ENCODE data around the gene GANC.

GANC gene

DNA sequence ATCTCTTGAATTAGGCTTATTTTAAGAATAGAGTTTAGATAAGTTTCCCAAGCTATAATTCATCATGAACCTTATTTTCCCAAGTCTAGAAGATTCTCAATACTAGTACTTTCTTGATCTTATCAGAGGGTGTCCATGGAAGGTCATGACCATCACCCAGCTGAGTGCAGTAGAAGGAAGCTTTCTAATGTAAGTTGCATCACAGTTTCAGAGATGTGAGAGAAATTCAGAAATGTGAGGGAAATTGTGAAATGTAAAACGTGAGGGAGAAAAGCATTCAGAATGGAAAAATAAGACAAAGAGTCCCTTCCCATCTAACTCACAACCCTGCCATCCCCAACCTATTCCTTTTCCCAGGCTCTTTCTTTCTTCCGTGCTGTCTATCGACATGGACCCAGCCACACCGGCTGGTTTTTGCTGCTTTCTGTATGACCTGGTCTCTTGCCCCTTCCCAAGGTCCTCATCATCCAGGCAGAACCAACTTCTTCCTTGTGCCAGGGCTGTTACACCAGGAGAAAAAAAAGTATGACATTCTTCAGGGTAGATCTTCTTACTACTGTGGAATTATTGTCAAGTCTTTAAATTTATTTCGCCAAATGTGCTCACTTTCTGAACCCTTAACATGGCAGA, 93.0 kb downstream of the GANC start:
- peaks cover 1% of the 10 kb centered on the region for H3K36me3 Mint-ChIP-seq (ENCODE audit: low read depth)
- ATAC-seq, result no peak
- no peaks in the 10 kb centered on the region for H3K4me1 Mint-ChIP-seq
- no peak for DNase-seq
- no peak overlapping the region for H3K27ac Mint-ChIP-seq
- no peaks in the 10 kb centered on the region for H3K27me3 Mint-ChIP-seq
- no peaks in the 10 kb centered on the region for H3K9me3 Mint-ChIP-seq
- H3K4me3 Mint-ChIP-seq, result no peak overlapping the region

DNA sequence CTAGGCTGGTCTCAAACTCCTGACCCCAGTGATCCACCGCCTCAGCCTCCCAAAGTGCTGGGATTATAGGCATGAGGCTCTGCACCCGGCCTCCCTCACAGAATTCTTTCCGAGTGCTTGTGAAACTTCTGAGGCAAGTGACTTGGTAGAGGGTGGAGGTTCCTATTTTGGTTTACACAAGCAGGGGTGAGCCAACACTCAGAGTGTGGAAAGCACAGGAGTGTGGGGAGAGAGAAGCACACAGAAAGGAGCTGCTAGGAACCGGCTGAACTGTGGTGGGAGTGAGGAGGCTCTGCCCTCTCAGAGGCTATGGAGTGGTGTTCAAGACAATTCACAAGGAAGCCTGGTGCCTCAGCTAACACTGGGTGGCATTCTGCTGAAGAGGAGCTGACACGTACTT, 94.0 kb downstream of the GANC start:
- Mint-ChIP-seq H3K9me3 (no peaks in the 10 kb centered on the region), H3K4me3 (no peak overlapping the region), H3K27me3 (no peaks in the 10 kb centered on the region), H3K36me3 (ENCODE audit: low read depth) (peaks cover 1% of the 10 kb centered on the region), H3K4me1 (no peaks in the 10 kb centered on the region), H3K27ac (no peak overlapping the region)
- DNase-seq (no peak), ATAC-seq (no peak)

DNA sequence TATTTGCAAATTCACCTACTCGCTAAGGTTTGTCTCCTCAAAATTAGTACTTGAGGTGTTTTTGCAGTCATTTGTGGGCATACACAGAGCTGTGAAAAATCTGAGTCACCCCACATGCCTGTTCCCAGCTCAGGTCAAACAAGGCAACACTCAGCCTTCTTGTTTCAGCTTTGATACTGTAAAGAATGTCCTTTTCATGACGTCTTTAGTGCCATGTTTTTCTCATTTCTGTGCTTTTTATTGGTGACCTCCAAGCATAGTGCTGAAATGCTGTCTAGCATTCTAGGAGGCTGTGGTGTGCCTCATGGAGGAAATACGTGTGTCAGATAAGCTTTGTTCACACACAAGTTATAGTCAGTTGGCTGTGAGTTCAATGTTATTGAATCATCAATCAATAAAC, 95.1 kb downstream of the GANC start:
- H3K4me1 Mint-ChIP-seq, result no peaks in the 10 kb centered on the region
- H3K27me3 Mint-ChIP-seq, result no peaks in the 10 kb centered on the region
- DNase-seq (no peak), ATAC-seq (no peak)
- H3K9me3 Mint-ChIP-seq, result no peaks in the 10 kb centered on the region
- peaks cover 1% of the 10 kb centered on the region for H3K36me3 Mint-ChIP-seq (ENCODE audit: low read depth)
- H3K4me3 Mint-ChIP-seq, result no peak overlapping the region
- no peak overlapping the region for H3K27ac Mint-ChIP-seq

DNA sequence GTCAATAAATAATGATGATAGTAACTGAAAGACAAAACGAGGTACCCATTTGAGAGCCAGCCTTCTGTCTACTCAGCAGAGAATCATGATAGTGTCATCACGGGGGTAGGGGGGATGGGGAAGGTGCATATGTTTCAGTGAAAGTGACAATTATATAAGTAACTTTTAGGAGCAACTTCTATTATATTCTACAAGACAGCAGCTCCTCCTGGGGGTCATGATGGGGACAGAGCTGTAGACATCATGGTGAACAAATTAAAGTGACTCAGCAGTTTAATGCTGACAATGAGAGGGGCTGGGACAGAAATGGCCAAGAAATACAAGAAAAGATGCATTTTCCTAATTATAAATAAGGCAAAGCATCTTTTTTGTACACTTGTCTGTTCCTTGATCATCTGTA, 98.1 kb downstream of the GANC start:
- H3K4me1 Mint-ChIP-seq, result no peaks in the 10 kb centered on the region
- H3K27ac Mint-ChIP-seq, result no peak overlapping the region
- no peak for DNase-seq
- no peaks in the 10 kb centered on the region for H3K9me3 Mint-ChIP-seq
- H3K4me3 Mint-ChIP-seq, result no peak overlapping the region
- no peaks in the 10 kb centered on the region for H3K27me3 Mint-ChIP-seq
- peaks cover 1% of the 10 kb centered on the region for H3K36me3 Mint-ChIP-seq (ENCODE audit: low read depth)
- no peak for ATAC-seq

DNA sequence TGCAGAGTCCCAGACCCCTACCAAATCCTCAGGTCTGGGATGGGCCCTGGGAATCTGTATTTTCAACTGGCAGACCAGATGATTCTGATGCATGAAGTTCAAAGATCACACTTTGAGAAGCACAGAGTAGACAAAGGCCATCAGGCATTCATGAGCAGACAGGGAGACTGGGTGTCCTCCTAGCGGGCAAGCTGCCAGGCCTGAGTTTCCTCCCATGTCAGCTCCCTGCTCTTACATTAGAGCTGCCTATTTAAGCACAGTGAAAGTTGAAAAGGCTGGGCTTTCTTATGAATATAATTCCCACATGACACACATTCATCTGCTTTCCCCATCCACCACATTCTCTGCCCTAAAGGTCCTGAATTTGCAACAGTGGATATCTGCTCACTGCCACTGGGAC, 100.3 kb downstream of the GANC start:
- H3K27me3 Mint-ChIP-seq, result no peaks in the 10 kb centered on the region
- H3K27ac Mint-ChIP-seq, result no peak overlapping the region
- peaks cover 4% of the 10 kb centered on the region for H3K9me3 Mint-ChIP-seq
- H3K36me3 Mint-ChIP-seq (ENCODE audit: low read depth), result peaks cover 5% of the 10 kb centered on the region
- no peak for ATAC-seq
- no peak overlapping the region for H3K4me3 Mint-ChIP-seq
- no peak for DNase-seq
- H3K4me1 Mint-ChIP-seq, result no peaks in the 10 kb centered on the region

DNA sequence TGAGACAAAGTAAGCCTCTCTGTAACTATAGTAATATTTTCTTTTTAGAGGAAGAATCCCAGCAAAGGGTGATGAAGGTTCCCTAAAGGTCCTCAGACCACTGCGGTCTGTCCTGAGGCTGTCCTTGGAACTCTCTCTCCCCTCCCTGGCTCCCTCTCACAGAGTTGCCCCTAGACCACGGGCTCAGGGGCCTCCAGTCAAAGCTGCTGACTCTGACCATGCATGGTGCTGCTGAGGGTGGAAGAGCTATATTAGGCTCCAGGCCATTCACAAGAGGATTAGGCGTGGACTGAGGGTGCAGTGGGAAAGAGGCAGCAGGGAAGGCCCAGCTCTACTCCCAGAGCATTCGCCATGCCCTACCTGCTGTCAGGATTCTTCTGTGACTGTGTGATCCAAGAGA, 100.9 kb downstream of the GANC start:
- H3K4me1 Mint-ChIP-seq, result no peaks in the 10 kb centered on the region

DNA sequence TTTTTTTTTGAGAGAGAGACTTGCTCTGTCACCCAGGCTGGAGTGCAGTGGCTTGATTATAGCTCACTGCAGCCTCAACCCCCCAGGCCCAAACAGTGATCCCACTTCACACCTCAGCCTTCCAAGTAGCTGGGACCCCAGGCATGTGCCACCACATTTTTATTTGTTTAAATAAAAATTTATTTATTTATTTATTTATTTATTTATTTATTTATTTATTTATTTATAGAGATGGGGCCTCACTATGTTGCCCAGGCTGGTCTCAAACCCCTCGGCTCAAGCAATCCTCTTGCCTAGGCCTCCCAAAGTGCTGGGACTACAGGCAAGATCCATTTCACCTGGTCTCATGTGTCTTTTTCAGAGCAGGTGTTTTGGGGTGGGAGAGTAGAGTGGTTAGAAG, 101.8 kb downstream of the GANC start:
- H3K27ac Mint-ChIP-seq, result no peak overlapping the region
- no peaks in the 10 kb centered on the region for H3K4me1 Mint-ChIP-seq
- H3K9me3 Mint-ChIP-seq, result peaks cover 8% of the 10 kb centered on the region
- H3K36me3 Mint-ChIP-seq (ENCODE audit: low read depth), result peaks cover 9% of the 10 kb centered on the region
- H3K4me3 Mint-ChIP-seq, result no peak overlapping the region
- DNase-seq, result no peak
- no peaks in the 10 kb centered on the region for H3K27me3 Mint-ChIP-seq
- no peak for ATAC-seq

More for the DNA sequence above, 100.9 kb downstream of the GANC start:
- H3K36me3 Mint-ChIP-seq (ENCODE audit: low read depth), result peaks cover 7% of the 10 kb centered on the region
- H3K27ac Mint-ChIP-seq, result no peak overlapping the region
- no peak for DNase-seq
- no peaks in the 10 kb centered on the region for H3K27me3 Mint-ChIP-seq
- ATAC-seq, result no peak
- peaks cover 8% of the 10 kb centered on the region for H3K9me3 Mint-ChIP-seq
- no peak overlapping the region for H3K4me3 Mint-ChIP-seq

DNA sequence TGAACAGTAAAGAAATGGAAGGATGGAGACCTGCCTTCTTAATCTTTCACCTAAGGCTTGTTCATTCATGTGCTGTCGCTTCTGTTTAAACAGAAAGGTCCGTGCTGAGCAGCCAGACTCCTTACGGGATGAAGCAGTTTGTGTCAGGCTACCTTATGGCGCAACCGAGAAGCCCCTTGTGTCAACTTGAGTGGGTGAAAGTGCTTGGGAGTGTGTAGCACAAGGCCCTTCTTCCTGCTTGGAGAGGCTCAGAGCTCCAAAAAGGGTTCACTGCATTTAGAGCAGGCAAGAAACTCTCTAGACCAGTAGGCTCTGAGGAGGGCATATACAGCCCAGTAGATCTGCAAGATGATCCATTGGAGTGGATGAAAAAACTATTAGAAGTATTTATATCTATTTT, 102.3 kb downstream of the GANC start:
- Mint-ChIP-seq H3K4me1 (no peaks in the 10 kb centered on the region), H3K36me3 (ENCODE audit: low read depth) (peaks cover 9% of the 10 kb centered on the region), H3K9me3 (peaks cover 8% of the 10 kb centered on the region), H3K27ac (no peak overlapping the region), H3K4me3 (no peak overlapping the region), H3K27me3 (no peaks in the 10 kb centered on the region)
- DNase-seq, result no peak
- ATAC-seq, result no peak

DNA sequence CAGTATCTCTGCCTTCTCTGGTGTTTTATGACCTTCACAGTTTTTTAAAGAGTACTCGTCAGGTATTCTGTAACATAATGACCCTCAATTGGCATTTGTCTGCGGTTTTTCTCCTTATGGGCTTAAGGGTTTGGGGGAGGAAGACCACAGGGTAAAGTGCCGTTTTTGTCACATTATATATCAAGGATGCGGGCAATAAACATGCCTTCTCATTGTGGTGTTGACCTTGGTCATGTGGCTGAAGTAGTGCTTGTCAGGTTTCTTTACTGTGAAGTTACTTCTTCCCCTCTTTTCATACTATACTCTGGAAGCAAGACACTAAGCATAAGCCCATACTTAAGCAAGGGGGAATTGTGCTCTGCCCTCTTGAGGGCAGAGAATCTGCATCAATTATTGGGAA, 102.9 kb downstream of the GANC start:
- H3K4me3 Mint-ChIP-seq, result no peak overlapping the region
- H3K9me3 Mint-ChIP-seq, result peaks cover 8% of the 10 kb centered on the region
- no peak for ATAC-seq
- no peak overlapping the region for H3K27ac Mint-ChIP-seq
- DNase-seq, result no peak
- H3K4me1 Mint-ChIP-seq, result no peaks in the 10 kb centered on the region
- H3K36me3 Mint-ChIP-seq (ENCODE audit: low read depth), result peaks cover 9% of the 10 kb centered on the region
- no peaks in the 10 kb centered on the region for H3K27me3 Mint-ChIP-seq

DNA sequence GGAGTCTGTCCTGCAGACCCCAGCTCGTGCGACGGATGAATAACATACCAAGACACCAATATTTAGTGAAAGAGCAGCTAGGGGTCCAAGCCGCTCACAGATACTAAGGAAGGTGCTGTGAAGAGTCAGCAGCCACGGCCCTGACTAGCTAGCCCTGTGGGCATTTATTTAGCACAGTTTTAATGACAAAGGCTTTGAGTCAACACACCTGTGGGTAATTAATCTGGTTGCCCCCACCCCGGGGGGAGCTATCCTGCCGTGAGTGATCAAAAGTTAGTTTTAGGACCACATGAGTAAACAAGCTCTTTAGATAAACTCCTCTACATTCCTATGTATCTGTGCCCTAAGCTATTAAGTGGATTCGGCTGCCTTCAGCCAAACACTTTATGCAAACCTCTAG, 105.0 kb downstream of the GANC start:
- no peak for ATAC-seq
- no peak overlapping the region for H3K4me3 Mint-ChIP-seq
- H3K4me1 Mint-ChIP-seq, result no peaks in the 10 kb centered on the region
- H3K27me3 Mint-ChIP-seq, result no peaks in the 10 kb centered on the region
- peaks cover 9% of the 10 kb centered on the region for H3K36me3 Mint-ChIP-seq (ENCODE audit: low read depth)
- DNase-seq, result no peak
- peaks cover 8% of the 10 kb centered on the region for H3K9me3 Mint-ChIP-seq
- no peak overlapping the region for H3K27ac Mint-ChIP-seq

DNA sequence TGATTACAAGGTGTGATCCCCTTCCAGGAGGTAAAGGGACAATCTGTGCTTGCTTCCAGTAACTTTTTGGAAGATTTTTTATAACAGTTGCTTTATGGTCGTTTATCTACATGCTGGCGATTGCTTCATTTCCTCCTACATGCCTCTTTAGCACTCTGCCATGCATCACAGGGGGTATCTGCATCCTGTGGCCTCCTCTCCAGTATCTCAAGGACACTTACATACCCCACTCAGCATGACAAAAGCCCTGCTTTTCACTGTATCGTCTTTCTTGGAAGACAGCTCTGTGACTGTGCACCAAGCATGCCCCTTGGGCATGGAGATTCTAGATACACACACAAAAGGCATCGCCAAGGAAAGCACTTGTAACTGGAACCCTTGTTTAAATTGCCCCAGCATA, 111.6 kb downstream of the GANC start:
- H3K4me3 Mint-ChIP-seq, result no peak overlapping the region

DNA sequence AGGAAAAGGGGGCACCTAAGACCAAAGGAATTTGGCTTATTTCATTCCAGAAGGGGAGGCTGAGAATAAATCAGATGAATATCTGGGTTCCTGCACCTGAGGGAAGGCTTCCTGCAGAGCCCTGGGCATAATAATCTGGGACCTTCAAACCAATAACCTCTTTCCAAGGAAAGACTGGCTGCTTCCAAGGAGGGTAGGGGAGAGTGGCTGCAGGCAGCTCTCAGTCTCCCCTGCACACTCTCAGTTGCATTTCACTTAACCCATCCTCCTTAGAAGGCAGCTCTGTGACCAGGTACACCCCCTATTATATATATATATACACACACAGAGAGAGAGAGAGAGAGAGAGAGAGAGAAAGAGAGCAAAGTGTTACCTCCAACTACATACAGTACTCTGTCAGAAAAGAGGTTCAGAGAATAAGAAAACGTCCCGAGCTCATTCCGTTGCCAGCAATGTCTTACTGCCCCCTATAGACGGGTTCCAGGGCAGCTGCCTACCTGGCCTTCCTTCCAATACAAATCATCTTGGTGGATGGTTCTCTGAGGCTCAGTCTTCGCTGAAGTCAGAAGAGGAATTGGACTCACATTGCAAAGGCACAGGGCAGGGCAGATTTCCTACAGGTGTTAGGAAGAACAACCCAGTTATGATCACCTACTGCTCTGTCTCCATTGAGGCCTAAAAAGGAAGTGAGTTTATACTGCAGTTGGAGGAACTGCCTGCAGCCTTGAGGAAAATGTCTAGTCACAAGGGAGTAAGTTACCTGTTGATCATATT, 112.4 kb downstream of the GANC start:
- peak; percentile 54 for ATAC-seq
- H3K36me3 Mint-ChIP-seq (ENCODE audit: low read depth), result no peaks in the 10 kb centered on the region
- DNase-seq, result peak; percentile 12

More for the DNA sequence above, 111.6 kb downstream of the GANC start:
- Mint-ChIP-seq H3K36me3 (ENCODE audit: low read depth) (no peaks in the 10 kb centered on the region), H3K27ac (no peak overlapping the region), H3K27me3 (no peaks in the 10 kb centered on the region), H3K9me3 (no peaks in the 10 kb centered on the region), H3K4me1 (no peaks in the 10 kb centered on the region)
- DNase-seq (no peak), ATAC-seq (no peak)

DNA sequence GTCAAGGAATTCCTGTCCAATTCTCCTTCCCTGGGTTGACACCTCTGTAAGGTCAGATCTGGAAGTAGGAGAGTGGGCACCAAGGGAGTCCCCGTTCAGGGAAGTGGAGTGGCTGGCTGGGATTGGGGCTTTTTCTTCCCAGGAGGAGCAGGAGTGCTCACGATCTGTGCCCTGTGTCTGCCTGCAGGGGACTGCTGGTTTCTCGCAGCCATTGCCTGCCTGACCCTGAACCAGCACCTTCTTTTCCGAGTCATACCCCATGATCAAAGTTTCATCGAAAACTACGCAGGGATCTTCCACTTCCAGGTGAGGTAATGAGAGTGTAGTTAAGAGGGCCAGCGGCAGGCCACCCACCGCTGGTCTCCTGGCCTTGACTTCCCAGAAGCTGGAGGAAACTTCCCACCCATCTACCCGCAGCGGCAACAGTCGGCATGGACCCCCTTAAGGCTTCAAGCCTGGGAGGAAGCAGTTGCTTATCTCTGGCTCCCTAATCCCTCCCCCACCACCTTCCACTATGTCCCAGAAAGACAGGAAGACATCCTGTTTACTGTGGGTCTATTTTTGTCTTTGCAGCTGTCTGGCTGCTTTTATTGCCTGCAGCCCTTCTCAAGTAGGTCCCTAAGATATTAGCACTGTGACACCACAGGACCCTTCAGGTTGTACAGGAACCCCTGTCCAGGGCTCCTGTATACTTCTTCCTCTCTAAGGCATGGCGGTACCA, 113.1 kb downstream of the GANC start:
- Mint-ChIP-seq H3K4me3 (no peak overlapping the region), H3K4me1 (no peaks in the 10 kb centered on the region), H3K27ac (no peak overlapping the region), H3K9me3 (no peaks in the 10 kb centered on the region), H3K27me3 (no peaks in the 10 kb centered on the region), H3K36me3 (ENCODE audit: low read depth) (no peaks in the 10 kb centered on the region)
- ATAC-seq, result no peak
- no peak for DNase-seq

More for the DNA sequence above, 112.4 kb downstream of the GANC start:
- no peak overlapping the region for H3K4me3 Mint-ChIP-seq
- H3K27me3 Mint-ChIP-seq, result no peaks in the 10 kb centered on the region
- no peaks in the 10 kb centered on the region for H3K4me1 Mint-ChIP-seq
- no peaks in the 10 kb centered on the region for H3K9me3 Mint-ChIP-seq
- no peak overlapping the region for H3K27ac Mint-ChIP-seq

DNA sequence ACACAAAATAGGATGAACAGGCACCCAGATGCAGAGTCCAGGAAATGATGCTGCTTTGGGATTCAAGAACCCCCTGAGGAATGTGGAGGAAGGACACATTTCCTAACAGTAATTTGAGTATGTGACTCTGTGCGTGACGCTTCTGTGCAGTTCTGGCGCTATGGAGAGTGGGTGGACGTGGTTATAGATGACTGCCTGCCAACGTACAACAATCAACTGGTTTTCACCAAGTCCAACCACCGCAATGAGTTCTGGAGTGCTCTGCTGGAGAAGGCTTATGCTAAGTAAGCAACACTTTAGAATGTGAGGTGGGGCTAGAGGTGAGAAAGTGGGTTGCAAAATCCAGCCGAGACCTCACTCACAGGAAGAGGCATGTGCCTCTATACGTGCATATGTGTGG, 114.6 kb downstream of the GANC start:
- Mint-ChIP-seq H3K9me3 (no peaks in the 10 kb centered on the region), H3K36me3 (ENCODE audit: low read depth) (no peaks in the 10 kb centered on the region), H3K27ac (no peak overlapping the region), H3K4me3 (no peak overlapping the region), H3K4me1 (no peaks in the 10 kb centered on the region), H3K27me3 (no peaks in the 10 kb centered on the region)
- DNase-seq (no peak), ATAC-seq (no peak)

Data from activated naive CD8-positive, alpha-beta T cell treated with anti-CD3 and anti-CD28 coated beads, Interleukin-2, amount 50 U/mL, for 24 hours (primary cell).